HG03354 (cell line): ENCODE results near the gene ELN.
"Not testable (repeated sequence)": the region's sequence is repeated elsewhere in the genome, so short reads cannot be mapped to it uniquely, and the experiment has no call there.

ENCODE experiments used
- ATAC-seq: cut with Tn5 transposase; IDR thresholded peaks from one replicate; pipeline ENCODE4 v1.9.1; 2021; ENCODE audit warnings: mild to moderate bottlenecking; ENCODE audit not compliant: unreplicated experiment, poor library complexity, severe bottlenecking

The ELN gene

DNA sequence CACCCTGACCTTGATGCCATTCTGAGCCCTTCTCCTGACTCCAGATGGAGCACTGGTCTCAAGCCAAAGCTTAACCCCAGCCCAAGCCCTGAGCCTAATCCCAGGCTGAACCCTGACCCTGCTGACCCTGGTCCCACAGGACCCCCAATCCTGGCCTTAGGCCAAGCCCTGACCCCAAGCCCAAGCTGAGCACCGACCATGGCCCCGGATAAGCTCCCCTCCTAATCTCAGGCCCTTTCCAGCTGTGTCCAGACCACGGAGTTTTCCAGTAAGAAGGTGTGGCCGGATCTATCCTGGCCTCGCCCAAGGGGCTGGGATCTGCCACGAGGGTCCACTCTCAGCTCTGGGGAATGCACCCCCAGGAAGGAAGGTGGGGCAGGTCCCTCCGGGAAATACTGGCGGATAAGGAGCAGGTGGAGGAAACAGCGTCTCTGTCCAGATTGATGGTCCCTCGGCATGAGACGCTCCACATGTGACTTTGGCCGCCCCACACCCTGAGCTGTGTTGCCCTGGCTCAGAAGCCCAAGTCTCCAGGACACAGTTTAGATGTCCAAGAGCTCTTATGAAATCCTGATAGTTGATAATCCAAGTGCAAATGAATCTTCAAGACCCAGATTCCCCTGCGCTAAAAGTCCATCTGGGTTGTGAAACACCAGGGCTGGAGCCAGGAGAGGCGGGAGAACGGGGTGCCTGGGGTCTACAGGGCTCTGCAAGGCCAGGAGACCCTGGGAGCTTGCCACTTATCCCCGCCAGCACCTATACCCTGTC is 10.4 kb downstream of the ELN start:
- ATAC-seq: no peak

DNA sequence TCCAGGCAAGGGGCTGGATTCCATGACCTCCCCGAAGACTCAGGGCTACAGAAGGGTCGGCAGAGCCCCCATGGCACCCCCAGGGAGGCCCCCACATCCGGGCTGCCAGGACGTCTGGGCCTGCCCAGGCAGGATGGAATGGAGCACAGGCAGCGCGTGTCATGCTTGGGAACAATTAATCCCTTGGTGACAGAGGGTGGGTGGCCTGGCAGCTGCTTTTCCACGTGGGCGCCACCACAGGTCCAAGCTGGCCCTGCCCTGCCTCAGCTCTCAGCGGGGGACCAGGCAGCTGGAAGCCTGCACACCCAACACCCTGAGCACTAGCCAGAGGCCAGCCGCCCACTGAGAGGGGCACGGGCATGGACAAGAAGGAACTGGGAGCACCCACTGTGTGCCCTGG is 11.4 kb downstream of the ELN start:
- no peak for ATAC-seq

DNA sequence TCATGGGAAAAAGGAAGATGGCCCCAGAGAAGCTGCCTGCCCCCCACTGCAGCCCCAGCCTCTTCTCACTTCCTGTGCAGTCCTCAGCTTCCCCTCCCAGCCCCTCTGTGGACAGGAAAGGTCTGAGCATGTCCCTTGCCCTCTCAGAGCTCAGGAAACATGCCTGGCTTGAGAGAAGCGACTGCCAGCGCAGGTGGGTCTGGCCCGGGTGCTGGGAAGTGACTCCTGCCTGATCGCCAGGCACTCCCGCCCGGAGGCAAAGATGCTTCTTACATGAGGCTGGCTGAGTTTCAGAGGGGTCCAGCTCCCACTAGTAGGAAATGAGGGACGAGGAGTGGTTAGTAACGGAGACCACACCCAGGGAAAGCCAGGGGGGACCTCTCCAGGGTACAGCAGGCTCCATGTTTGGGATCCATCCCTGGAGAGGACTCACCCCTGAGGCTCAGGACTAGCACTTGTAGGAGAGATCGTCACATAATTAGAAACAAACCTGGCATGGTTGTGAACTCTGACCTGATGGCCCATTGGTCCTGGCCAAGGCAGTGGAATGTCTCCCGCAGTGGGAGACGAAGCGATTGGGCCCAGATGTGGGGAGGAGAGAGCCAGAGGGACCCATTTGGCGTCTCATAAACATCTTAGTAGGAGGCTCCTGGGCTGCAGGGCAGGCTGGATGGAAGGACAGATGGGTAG is 12.3 kb downstream of the ELN start:
- no peak for ATAC-seq

DNA sequence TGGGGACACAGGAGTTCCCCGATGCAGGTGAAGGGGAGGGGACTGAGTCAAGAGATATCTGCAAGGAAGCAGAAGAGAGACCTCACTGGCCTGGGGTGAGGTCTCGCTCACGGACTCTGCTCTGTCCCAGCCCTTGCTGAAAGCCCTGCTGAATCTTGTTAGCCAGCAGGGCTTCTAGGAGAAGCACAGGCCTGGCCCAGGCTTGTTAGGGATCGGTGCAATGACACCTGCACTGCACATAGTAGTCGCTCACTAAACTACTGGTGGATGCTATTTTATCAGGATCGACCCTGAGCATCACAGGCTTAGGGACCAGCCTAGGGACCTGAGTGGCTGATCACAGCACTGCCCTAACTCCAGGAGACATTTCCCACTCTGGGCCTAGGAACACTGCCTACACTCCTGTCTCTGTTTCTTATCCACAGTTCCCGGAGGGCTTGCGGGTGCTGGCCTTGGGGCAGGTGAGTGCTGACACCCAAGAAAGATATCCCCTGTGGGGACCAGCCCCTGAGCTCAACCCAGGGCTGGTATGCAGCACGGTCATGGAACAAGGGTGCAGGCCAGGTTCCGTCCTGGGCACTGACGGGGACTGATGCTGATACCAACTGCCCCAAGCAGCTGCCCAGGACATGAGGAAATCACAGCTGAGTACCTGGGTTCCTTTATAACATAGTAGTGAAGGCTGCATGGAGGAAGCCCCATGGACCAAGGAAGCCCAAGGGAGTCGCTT is 13.0 kb downstream of the ELN start:
- no peak for ATAC-seq

DNA sequence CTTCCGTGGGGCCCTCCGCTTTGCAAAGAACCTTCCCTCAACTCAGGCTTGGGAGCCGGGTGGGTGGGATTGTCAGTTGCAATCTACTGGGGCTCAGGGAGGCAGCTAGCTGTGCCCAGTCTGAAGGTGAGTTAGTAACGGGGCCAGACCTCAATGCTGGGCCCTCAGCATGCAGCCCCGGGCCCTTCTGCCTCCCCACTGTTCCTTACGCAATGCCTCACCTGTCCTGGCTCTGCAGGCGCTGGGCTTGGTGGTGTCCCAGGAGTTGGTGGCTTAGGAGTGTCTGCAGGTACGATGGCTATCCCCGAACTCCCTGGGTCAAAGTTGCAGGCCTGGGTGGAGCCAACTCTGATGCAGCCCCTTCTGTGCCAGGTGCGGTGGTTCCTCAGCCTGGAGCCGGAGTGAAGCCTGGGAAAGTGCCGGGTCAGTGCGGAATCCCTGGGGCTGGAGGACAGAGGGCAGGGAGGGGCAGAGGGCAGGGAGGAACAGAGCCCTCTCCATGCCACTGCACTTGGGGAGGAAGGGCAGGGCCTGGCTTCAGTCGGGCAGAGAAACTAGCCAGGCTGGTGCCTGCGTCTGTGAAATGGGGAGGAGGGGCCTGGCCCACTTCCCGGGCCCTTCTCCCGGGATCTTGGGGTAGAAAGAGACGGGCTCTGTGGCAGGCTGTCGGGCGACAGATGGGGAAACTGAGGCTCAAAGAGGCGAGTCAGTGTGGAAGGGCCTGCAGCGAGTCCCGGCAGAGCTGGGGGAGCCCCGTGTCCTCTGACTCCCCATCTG is 15.0 kb downstream of the ELN start:
- no peak for ATAC-seq

DNA sequence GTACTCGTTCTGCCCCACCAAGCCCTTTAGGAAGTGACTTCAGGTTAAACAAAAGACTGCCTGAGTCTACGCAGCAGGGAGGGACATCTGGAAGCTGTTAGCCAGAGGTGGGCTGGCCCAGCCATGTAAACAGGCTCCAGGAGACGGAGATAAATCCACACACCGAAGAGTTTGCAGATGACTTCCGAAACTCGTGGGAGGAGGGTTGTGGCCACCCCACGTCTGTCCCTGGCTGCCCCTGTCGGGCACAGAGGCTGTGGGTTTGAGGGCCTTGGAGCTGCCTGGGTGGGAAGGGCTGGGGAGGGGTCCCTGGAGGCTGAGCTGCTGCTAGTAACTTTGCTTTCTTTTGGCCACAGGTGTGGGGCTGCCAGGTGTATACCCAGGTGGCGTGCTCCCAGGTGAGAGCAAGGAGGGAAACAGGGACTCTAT is 15.6 kb downstream of the ELN start:
- ATAC-seq: no peak

DNA sequence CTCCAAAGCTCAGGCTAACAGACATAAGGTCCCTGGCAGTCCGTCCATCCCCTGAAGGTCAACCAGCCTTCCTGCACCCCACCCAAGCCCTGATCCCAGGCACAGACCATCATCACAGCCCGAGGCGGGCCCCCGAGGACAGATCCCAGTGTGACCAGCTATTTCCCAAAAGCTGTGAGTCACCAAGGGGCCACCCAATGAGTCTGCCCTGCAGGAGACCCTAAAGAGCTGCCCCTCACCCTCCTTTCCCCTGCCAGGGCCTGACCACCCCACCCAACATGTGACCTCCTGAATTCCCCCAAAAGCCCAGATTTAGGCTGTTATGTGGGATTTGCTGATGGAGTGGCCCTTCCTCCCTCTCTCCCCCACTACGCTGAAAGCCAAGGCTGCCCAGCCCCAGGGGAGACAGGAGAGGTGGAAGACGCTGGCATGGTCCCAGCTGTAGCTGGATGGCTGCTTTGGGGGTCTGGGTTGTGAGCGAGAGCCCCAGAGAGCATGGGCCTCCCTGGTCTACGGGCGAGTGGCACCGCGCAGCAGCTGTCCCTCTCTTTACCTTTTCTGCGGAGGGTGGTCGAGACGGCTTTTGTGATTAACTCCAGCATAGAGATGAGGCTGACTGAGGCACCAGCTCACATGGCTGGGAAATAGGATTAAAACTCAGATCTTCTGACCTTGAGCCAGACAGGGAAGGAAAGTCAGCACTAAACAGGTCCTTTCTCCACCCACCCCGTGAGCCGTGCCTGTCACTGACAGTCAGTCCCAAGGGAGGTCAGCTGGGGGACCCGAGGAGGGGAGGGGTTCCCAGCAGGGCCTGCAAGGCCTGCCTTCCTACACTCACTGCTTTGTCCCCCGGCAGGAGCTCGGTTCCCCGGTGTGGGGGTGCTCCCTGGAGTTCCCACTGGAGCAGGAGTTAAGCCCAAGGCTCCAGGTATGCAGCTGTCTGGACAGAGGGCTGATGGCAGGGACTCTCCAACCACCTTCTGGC is 16.7 kb downstream of the ELN start:
- ATAC-seq: no peak

DNA sequence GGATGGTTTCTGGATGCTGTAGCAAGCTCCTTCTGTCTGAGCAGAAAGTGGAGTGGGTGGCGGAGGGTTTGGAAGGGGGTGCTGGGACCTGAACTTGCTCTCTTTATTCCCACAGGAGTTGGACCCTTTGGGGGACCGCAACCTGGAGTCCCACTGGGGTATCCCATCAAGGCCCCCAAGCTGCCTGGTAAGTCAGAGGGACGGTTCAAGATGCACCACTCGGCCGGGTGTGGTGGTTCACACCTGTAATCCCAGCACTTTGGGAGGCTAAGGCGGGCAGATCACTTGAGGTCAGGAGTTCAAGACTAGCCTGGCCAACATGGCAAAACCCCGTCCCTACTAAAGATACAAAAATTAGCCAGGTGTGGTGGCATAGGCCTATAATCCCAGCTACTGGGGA is 18.6 kb downstream of the ELN start:
- not testable (repeated sequence) for ATAC-seq

DNA sequence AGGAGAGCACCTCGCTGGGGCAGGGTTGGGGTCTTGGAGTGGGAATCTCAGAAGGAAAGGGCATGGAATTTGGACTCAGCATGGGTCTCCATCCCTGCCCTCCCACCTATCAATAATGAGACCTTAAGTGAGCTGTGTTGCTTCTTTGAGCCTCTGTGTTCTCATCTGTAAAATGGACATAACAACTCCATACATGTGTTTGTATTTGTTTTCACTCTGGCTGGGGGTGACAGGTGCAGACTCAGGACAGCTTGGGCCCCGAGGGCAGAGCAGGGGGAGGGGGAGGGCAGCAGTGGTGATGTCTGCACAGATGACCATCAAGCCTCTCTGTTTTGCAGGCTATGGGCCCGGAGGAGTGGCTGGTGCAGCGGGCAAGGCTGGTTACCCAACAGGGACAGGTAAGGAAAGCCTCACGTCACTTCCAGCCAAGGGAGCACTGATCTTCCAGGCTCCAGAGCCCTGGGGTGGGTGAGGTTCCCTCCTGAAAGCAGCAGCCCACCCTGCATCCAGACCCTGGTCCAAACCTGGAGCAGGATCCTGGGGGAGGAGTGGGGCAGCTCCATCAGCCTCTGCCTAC is 19.9 kb downstream of the ELN start:
- ATAC-seq: no peak

DNA sequence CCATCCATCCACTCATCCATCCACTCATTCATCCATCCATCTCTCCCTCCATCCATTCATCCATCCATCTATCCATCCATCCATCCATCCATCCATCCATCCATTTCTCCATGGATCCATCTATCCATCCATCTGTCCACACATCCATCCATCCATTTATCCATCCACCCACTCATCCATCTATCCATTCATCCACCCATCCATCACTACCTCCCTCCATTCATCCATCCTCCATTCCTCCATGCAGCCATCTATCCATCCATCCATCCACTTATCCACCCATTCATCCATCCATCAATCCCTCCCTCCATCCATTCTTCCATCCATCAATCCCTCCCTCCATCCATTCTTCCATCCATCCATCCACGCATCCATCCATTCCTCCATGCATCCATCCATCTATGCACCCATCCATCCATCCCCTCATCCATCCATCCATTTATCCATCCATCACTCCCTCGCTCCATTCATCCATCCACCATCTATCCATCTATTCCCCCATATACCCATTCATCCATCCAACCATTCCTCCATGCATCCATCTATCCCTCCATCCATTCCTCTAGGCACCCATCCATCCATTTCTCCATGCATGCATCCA is 21.1 kb downstream of the ELN start:
- no peak for ATAC-seq

DNA sequence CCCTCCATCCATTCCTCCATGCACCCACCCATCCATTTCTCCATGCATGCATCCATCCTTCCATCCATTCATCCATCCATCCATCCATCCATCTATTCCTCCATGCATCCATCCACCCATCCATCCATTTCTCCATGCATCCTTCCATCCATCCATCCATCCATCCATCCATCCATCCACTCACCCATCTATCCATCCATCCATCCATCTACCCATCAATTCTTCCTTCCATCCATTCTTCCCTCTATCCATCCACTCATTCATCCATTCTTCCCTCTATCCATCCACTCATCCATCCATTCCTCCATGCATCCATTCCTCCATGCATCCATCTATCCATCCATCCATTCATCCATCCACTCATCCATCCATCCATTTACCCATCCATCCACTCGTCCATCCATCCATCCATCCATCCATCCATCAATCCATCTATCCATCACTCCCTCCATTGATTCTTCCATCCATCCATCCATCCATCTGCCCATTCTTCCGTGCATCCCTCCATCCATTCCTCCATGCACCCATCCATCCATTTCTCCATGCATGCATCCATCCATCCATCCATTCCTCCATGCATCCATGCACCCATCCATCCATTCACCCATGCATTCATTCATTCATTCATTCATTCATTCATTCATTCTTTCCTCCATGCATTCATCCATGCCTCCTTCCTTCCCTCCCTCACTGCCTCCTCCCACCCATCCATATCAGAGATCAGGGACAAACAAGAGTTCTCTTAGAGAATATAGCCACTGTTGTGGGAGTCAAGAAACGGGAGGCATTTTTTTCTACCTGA is 22.2 kb downstream of the ELN start:
- ATAC-seq: no peak

DNA sequence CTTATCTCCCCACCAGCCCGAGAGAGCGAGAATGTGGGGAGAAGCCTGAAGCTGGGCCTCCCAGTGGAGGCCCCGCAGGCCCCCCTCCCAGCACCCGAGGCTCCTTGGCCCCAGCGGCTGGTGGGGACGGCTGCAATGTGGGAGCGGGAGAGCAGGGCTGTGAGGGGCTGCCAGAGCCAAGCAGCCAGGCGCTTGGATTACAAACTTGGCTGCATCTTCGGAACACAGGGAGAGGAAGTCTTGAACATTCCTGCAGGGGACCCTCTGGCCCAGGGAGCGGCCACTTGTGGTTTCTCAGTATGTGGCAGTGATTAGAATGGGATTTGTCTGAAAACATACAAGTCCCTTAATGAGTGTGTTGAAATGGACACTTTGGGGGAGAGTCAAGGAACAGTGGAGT is 23.2 kb downstream of the ELN start:
- no peak for ATAC-seq

DNA sequence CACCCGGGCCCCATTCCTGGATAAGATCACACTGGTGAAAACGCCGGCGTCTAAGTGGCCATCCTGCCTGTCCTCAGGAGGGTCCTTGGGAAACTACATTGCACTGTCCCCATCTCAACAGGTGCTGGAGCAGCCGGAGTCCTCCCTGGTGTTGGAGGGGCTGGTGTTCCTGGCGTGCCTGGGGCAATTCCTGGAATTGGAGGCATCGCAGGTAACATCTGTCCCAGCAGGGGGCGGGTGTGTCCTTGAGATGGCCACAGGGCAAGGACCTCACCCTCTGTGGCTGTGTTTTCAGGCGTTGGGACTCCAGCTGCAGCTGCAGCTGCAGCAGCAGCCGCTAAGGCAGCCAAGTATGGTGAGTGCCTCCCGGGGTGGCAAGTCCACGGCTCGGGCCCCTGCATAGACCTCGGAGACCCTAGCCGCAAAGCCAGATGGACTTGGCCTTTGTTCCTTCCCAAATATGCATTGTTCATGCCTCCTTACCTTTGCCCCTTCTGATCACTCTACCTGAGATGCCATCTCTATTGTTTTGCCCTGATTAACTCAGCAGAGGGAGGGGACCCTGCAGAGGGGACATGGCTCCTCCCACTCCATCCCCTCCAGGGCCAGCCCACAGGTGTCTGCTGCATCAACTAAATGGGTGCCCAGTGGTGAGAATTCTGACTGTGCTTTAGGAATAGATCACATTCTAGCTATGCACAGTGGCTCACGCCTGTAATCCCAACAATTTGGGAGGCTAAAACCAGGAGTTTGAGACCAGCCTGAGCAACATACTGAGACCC is 23.8 kb downstream of the ELN start:
- no peak for ATAC-seq

DNA sequence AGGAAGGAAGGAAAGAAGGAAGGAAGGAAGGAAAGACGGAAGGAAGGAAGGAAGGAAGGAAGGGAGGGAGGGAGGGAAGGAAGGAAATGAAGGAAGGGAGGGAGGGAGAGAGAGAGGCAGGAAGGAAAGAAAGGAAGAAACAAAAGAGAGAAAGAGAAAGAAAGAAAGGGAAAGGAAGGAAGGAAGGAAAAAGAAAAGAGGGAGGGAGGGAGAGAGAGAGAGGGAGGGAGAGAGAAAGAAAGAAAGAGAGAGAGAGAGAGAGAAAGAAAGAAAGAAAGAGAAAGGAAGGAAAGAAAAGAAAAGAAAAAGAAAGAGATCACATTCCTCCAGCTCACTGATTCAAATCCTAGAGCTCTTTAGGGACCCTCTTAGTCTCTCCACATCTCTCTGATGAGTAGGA is 24.7 kb downstream of the ELN start:
- no peak for ATAC-seq

DNA sequence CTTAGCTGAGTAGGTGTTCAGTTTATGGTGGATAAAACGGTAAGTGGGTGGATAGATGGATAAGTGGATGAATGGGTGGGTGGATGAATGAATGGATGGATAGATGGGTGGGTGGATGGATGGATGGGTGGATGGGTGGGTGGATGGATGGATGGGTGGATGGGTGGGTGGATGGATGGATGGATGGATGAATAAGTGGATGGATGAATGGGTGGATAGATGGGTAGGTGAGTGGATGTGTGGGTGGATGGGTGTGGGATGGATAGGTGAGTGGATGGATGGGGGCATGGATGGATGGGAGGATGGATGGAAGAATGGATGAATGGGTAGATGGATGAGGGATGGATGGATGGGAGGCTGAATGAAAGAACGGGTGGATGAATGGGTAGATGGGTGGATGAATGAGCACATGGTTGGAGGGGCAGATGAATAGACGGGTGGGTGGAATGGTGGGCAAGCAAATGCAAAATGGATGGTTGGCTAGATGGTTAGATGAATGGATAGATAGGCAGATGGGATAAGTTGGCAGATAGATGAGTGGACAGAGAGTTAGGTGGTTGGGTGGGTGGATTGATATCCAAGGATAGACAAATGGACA is 25.7 kb downstream of the ELN start:
- no peak for ATAC-seq
